HEK293 (cell line): Measurements from ENCODE around the gene PTPN6.

Experiments used
- BCL11A ChIP-seq: fragments of 450-650 bp; formaldehyde crosslinking; IDR thresholded peaks from 2 replicates; pipeline ENCODE4 v1.5.1; 2016; ENCODE audit warnings: low read depth, missing biosample characterization, missing genetic modification characterization
- EGR2 ChIP-seq: fragments of 450-650 bp; formaldehyde crosslinking; IDR thresholded peaks from 2 replicates; pipeline ENCODE4 v1.5.1; 2016; ENCODE audit warnings: low read depth, missing biosample characterization, missing genetic modification characterization
- HOXC10 ChIP-seq: sonication (generic); formaldehyde crosslinking; IDR thresholded peaks from 2 replicates; pipeline ENCODE4 v1.8.1; 2023; ENCODE audit warnings: mild to moderate bottlenecking, missing genetic modification reagents
- KLF17 ChIP-seq: fragments of 450-650 bp; formaldehyde crosslinking; IDR thresholded peaks from 2 replicates; pipeline ENCODE4 v1.5.1; 2016; ENCODE audit warnings: missing biosample characterization, missing genetic modification characterization
- SCRT2 ChIP-seq: fragments of 450-650 bp; formaldehyde crosslinking; IDR thresholded peaks from 2 replicates; pipeline ENCODE4 v1.5.1; 2016; ENCODE audit warnings: missing biosample characterization, missing genetic modification characterization
- SP7 ChIP-seq: fragments of 450-650 bp; formaldehyde crosslinking; IDR thresholded peaks from 2 replicates; pipeline ENCODE4 v1.5.1; 2016; ENCODE audit warnings: missing biosample characterization, missing genetic modification characterization
- ZFP41 ChIP-seq: fragments of 450-650 bp; formaldehyde crosslinking; IDR thresholded peaks from 2 replicates; pipeline ENCODE4 v1.5.1; 2016; ENCODE audit warnings: missing biosample characterization, missing genetic modification characterization, borderline replicate concordance
- ZFP69B ChIP-seq: fragments of 450-650 bp; formaldehyde crosslinking; IDR thresholded peaks from 2 replicates; pipeline ENCODE4 v1.5.1; 2016; ENCODE audit warnings: missing biosample characterization, missing genetic modification characterization
- ZNF16 ChIP-seq: fragments of 450-650 bp; formaldehyde crosslinking; IDR thresholded peaks from 2 replicates; pipeline ENCODE4 v1.5.1; 2016; ENCODE audit warnings: low read depth, missing biosample characterization, missing genetic modification characterization
- ZNF24 ChIP-seq: fragments of 450-650 bp; formaldehyde crosslinking; IDR thresholded peaks from 2 replicates; pipeline ENCODE4 v1.5.1; 2016; ENCODE audit warnings: missing biosample characterization, missing genetic modification characterization
- ZNF341 ChIP-seq: fragments of 450-650 bp; formaldehyde crosslinking; IDR thresholded peaks from 2 replicates; pipeline ENCODE4; 2016; ENCODE audit warnings: low read depth, missing biosample characterization, missing genetic modification characterization
- ZNF354C ChIP-seq: fragments of 450-650 bp; formaldehyde crosslinking; IDR thresholded peaks from 2 replicates; pipeline ENCODE4 v1.5.1; 2016; ENCODE audit warnings: missing biosample characterization, missing genetic modification characterization, low read depth, borderline replicate concordance
- ZNF423 ChIP-seq: fragments of 450-650 bp; formaldehyde crosslinking; IDR thresholded peaks from 2 replicates; pipeline ENCODE4 v1.5.1; 2016; ENCODE audit warnings: missing biosample characterization, missing genetic modification characterization
- ZNF529 ChIP-seq: fragments of 450-650 bp; formaldehyde crosslinking; IDR thresholded peaks from 2 replicates; pipeline ENCODE4 v1.5.1; 2017; ENCODE audit warnings: missing genetic modification characterization, missing biosample characterization; ENCODE audit not compliant: insufficient replicate concordance
- ZNF560 ChIP-seq: fragments of 450-650 bp; formaldehyde crosslinking; IDR thresholded peaks from 2 replicates; pipeline ENCODE4 v1.5.1; 2017; ENCODE audit warnings: missing biosample characterization, missing genetic modification characterization, borderline replicate concordance
- ZNF561 ChIP-seq: fragments of 450-650 bp; IDR thresholded peaks from 2 replicates; pipeline ENCODE4 v1.5.1; 2018; ENCODE audit warnings: missing biosample characterization, missing genetic modification characterization, borderline replicate concordance
- ZNF596 ChIP-seq: fragments of 450-650 bp; IDR thresholded peaks from 2 replicates; pipeline ENCODE4 v1.5.0; 2018; ENCODE audit warnings: missing biosample characterization, mild to moderate bottlenecking, missing genetic modification characterization, moderate library complexity
- ZNF610 ChIP-seq: fragments of 450-650 bp; formaldehyde crosslinking; IDR thresholded peaks from 2 replicates; pipeline ENCODE4 v1.5.1; 2016; ENCODE audit warnings: missing biosample characterization, missing genetic modification characterization, borderline replicate concordance
- ZNF623 ChIP-seq: fragments of 450-650 bp; formaldehyde crosslinking; IDR thresholded peaks from 2 replicates; pipeline ENCODE4 v1.5.1; 2016; ENCODE audit warnings: missing biosample characterization, missing genetic modification characterization
- ZNF629 ChIP-seq: fragments of 450-650 bp; formaldehyde crosslinking; IDR thresholded peaks from 2 replicates; pipeline ENCODE4 v1.5.1; 2017; ENCODE audit warnings: missing biosample characterization, missing genetic modification characterization
- ZNF658 ChIP-seq: fragments of 450-650 bp; formaldehyde crosslinking; IDR thresholded peaks from 2 replicates; pipeline ENCODE4; 2016; ENCODE audit warnings: missing biosample characterization, missing genetic modification characterization
- ZNF664 ChIP-seq: fragments of 450-650 bp; formaldehyde crosslinking; IDR thresholded peaks from 2 replicates; pipeline ENCODE4 v1.5.1; 2016; ENCODE audit warnings: missing biosample characterization, missing genetic modification characterization
- ZNF704 ChIP-seq: fragments of 450-650 bp; formaldehyde crosslinking; IDR thresholded peaks from 2 replicates; pipeline ENCODE4 v1.5.1; 2016; ENCODE audit warnings: missing biosample characterization, missing genetic modification characterization
- ZNF768 ChIP-seq: fragments of 450-650 bp; formaldehyde crosslinking; IDR thresholded peaks from 2 replicates; pipeline ENCODE4 v1.5.1; 2018; ENCODE audit warnings: missing biosample characterization, mild to moderate bottlenecking, missing genetic modification characterization
- ZNF785 ChIP-seq: fragments of 450-650 bp; formaldehyde crosslinking; IDR thresholded peaks from 2 replicates; pipeline ENCODE4 v1.5.1; 2016; ENCODE audit warnings: missing biosample characterization, missing genetic modification characterization
- ZNF792 ChIP-seq: fragments of 450-650 bp; formaldehyde crosslinking; IDR thresholded peaks from 2 replicates; pipeline ENCODE4 v1.5.1; 2016; ENCODE audit warnings: missing biosample characterization, missing genetic modification characterization
- TF ChIP-seq, protein P1 (sequence below): IDR thresholded peaks from 2 replicates; pipeline ENCODE4 v1.6.1; 2011; ENCODE audit warnings: mild to moderate bottlenecking, low read depth, low read length, borderline replicate concordance
- TF ChIP-seq, protein P2 (sequence below): fragments of 450-650 bp; formaldehyde crosslinking; conservative IDR thresholded peaks from 2 replicates; pipeline ENCODE4 v1.5.1; 2016; ENCODE audit warnings: low read depth, missing biosample characterization, missing genetic modification characterization
- TF ChIP-seq, protein P3 (sequence below): fragments of 450-650 bp; formaldehyde crosslinking; optimal IDR thresholded peaks from 2 replicates; pipeline ENCODE3; 2016; ENCODE audit warnings: missing biosample characterization, mild to moderate bottlenecking, missing genetic modification characterization
- TF ChIP-seq, protein P4 (sequence below): fragments of 450-650 bp; formaldehyde crosslinking; IDR thresholded peaks from 2 replicates; pipeline ENCODE4 v1.5.1; 2016; ENCODE audit warnings: missing biosample characterization, missing genetic modification characterization

PTPN6 gene

DNA sequence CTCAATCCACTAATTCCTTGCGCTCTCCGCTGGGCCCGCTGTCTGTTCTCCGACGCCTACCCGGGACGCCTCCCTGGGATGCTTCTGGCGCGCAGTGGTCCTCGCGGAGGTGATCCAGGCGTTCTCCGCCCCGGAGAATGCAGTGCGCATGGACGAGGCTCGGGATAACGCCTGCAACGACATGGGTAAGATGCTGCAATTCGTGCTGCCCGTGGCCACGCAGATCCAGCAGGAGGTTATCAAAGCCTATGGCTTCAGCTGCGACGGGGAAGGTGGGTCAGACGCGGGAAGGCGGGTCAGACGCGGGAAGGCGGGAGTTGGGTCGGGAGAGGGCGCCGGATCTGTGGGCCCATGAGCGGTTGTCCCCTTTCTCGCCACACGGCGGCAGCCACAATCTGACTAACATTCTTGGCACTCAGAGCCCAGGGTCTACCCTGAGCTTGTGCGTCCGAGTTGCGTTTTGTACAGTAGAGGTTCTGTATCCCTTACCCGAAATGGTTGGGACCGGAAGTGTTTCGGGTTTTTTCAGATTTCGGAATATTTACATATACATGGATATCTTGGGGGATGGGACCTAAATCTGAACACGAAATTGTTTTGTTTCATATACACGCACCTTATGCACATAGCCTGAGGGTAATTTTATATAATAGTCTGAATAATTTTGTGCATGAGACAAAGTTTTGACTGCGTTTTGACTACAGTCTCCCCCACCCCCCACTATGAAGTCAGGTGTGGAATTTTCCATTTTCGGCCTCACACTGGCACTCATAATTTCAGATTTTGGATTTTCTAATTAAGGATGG, 6.6 kb upstream of the PTPN6 start (continued):
- TF ChIP-seq ZNF664 (tag by site-specific recombination): no peak
- TF ChIP-seq EGR2 (tag by site-specific recombination): no peak
- TF ChIP-seq ZFP41 (tag by site-specific recombination): no peak
- no peak for TF ChIP-seq ZNF785 (tag by site-specific recombination)
- TF ChIP-seq ZNF529: no peak
- TF ChIP-seq ZNF16 (tag by site-specific recombination): no peak
- TF ChIP-seq, protein P1, sequence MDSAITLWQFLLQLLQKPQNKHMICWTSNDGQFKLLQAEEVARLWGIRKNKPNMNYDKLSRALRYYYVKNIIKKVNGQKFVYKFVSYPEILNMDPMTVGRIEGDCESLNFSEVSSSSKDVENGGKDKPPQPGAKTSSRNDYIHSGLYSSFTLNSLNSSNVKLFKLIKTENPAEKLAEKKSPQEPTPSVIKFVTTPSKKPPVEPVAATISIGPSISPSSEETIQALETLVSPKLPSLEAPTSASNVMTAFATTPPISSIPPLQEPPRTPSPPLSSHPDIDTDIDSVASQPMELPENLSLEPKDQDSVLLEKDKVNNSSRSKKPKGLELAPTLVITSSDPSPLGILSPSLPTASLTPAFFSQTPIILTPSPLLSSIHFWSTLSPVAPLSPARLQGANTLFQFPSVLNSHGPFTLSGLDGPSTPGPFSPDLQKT: no peak; the same call in 1 of the 2 replicates
- TF ChIP-seq, protein P2, sequence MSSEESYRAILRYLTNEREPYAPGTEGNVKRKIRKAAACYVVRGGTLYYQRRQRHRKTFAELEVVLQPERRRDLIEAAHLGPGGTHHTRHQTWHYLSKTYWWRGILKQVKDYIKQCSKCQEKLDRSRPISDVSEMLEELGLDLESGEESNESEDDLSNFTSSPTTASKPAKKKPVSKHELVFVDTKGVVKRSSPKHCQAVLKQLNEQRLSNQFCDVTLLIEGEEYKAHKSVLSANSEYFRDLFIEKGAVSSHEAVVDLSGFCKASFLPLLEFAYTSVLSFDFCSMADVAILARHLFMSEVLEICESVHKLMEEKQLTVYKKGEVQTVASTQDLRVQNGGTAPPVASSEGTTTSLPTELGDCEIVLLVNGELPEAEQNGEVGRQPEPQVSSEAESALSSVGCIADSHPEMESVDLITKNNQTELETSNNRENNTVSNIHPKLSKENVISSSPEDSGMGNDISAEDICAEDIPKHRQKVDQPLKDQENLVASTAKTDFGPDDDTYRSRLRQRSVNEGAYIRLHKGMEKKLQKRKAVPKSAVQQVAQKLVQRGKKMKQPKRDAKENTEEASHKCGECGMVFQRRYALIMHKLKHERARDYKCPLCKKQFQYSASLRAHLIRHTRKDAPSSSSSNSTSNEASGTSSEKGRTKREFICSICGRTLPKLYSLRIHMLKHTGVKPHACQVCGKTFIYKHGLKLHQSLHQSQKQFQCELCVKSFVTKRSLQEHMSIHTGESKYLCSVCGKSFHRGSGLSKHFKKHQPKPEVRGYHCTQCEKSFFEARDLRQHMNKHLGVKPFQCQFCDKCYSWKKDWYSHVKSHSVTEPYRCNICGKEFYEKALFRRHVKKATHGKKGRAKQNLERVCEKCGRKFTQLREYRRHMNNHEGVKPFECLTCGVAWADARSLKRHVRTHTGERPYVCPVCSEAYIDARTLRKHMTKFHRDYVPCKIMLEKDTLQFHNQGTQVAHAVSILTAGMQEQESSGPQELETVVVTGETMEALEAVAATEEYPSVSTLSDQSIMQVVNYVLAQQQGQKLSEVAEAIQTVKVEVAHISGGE (tag by site-specific recombination): peak; percentile 63
- TF ChIP-seq KLF17 (tag by site-specific recombination): peak; percentile 72
- TF ChIP-seq HOXC10 (CRISPR knock-in tag): no peak
- TF ChIP-seq ZNF24: peak; percentile 84
- peak; percentile 76 for TF ChIP-seq SP7 (tag by site-specific recombination)
- TF ChIP-seq ZNF792 (tag by site-specific recombination): no peak
- TF ChIP-seq ZFP69B (tag by site-specific recombination): peak; percentile 98
- TF ChIP-seq ZNF560 (tag by site-specific recombination): no peak
- no peak for TF ChIP-seq ZNF704 (tag by site-specific recombination)
- TF ChIP-seq, protein P3, sequence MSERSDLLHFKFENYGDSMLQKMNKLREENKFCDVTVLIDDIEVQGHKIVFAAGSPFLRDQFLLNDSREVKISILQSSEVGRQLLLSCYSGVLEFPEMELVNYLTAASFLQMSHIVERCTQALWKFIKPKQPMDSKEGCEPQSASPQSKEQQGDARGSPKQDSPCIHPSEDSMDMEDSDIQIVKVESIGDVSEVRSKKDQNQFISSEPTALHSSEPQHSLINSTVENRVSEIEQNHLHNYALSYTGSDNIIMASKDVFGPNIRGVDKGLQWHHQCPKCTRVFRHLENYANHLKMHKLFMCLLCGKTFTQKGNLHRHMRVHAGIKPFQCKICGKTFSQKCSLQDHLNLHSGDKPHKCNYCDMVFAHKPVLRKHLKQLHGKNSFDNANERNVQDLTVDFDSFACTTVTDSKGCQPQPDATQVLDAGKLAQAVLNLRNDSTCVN (tag by site-specific recombination): peak; percentile 69
- no peak; the same call in 1 of the 2 replicates for TF ChIP-seq SCRT2 (tag by site-specific recombination)
- TF ChIP-seq ZNF768 (tag by site-specific recombination): no peak; the same call in 1 of the 2 replicates
- peak; percentile 87 for TF ChIP-seq BCL11A
- TF ChIP-seq ZNF623 (tag by site-specific recombination): no peak
- no peak for TF ChIP-seq ZNF561 (tag by site-specific recombination)
- TF ChIP-seq, protein P4, sequence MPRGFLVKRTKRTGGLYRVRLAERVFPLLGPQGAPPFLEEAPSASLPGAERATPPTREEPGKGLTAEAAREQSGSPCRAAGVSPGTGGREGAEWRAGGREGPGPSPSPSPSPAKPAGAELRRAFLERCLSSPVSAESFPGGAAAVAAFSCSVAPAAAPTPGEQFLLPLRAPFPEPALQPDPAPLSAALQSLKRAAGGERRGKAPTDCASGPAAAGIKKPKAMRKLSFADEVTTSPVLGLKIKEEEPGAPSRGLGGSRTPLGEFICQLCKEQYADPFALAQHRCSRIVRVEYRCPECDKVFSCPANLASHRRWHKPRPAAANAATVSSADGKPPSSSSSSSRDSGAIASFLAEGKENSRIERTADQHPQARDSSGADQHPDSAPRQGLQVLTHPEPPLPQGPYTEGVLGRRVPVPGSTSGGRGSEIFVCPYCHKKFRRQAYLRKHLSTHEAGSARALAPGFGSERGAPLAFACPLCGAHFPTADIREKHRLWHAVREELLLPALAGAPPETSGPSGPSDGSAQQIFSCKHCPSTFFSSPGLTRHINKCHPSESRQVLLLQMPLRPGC: peak; percentile 58; the same call in 1 of the 2 replicates
- TF ChIP-seq ZNF354C (tag by site-specific recombination): no peak
- TF ChIP-seq ZNF341 (tag by site-specific recombination): no peak; the same call in 1 of the 2 replicates
- no peak for TF ChIP-seq ZNF658 (tag by site-specific recombination)
- 0 out of 2 replicates have a peak, but pooled peaks have one; percentile 11 for TF ChIP-seq ZNF610 (tag by site-specific recombination)
- TF ChIP-seq ZNF596 (tag by site-specific recombination): no peak
- TF ChIP-seq ZNF423 (tag by site-specific recombination): 0 out of 2 replicates have a peak, but pooled peaks have one; percentile 33
- peak; percentile 83 for TF ChIP-seq ZNF629
